HG03442 (cell line): ENCODE measurements around the gene SLMAP.

ENCODE experiments used
- ATAC-seq: cut with Tn5 transposase; IDR thresholded peaks from one replicate; pipeline ENCODE4 v1.9.1; 2021; ENCODE audit warnings: mild to moderate bottlenecking, moderate library complexity; ENCODE audit not compliant: unreplicated experiment

SLMAP gene

DNA sequence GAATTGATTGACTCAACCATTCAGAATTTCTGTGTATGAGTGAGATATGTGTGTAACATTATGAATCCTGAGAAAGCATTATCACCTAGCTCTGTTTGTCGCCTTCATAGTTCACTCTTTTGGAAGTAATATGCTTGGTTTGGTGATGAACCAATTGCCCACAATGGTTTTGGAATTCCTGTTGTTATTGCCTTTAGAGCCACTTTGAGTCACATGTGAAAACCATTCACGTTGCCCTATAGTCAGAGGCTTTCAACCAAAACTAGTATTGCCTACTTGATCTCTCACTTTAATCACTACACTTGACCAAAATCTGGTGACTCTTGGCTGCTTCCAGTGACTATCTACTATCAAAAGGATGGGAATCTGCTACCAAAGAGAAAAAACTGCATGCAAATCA lies 173.9 kb downstream of the SLMAP start:
- no peak for ATAC-seq

DNA sequence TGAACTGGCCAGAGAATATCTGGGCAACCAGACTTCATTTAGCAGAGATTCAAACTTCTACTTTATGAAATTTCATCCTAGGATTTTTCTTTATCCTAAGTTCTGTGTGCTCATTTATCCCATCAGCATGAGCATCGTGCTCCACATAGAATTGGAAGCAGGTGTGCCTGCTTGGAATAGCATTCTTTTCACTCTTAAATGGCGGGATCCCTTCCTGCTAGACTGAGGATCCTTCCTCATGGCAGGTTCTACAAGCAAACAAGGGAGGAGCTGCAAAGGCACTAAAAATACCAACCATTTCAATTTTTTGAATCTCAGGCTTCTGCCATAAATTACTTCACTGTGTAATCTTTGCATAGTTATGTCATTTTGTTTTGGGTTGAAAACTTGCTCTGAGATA lies 177.5 kb downstream of the SLMAP start:
- ATAC-seq, result no peak

DNA sequence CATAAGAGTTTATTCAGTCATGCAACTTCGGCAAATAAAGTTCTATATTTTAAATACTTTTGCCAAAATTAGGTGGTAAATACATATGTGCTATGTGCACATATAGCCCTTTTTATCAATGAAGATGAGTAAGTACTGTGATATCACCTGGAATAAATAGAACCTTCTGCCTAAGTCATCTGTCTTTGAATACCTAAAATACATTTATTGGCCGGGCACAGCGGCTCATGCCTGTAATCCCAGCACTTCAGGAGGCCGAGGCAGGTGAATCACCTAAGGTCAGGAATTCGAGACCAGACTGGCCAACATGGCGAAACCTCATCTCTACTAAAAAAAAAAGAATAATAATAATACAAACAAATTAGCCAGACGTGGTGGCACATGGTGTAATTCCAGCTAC lies 178.3 kb downstream of the SLMAP start:
- ATAC-seq, result no peak

DNA sequence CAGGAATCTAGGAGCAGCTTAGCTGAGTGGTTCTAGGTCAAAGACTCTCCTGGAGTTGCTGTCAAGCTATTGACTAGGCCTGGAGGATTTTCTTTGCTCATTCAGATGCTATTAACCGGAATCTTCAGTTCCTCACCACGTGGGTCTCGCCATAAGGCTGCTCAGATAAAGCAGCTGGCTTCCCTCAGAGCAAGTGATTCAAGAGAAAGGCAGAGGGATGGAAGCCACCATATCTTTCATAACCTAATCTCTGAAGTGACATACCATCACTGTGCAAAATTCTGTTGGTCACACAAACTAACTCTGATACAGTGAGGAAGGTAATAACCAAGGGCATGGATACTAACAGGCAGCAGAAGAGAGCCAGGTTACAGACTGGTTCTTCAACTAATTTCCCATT lies 179.4 kb downstream of the SLMAP start:
- no peak for ATAC-seq

DNA sequence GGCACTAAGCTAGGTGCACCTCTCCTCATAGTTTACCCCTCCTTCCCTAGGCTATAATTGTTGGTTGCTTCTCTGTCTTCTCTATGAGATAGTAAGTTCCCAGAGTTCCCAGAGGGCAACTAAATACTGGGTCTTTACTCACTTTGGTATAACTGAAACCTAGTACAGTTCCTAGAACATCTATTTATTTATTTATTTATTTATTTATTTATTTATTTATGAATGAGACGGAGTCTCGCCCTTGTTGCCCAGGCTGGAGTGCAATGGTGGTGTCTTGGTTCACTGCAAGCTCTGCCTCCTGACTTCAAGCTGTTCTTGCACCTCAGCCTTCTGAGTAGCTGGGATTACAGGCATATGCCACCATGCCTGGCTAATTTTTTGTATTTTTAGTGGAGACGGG lies 181.0 kb downstream of the SLMAP start:
- no peak for ATAC-seq

DNA sequence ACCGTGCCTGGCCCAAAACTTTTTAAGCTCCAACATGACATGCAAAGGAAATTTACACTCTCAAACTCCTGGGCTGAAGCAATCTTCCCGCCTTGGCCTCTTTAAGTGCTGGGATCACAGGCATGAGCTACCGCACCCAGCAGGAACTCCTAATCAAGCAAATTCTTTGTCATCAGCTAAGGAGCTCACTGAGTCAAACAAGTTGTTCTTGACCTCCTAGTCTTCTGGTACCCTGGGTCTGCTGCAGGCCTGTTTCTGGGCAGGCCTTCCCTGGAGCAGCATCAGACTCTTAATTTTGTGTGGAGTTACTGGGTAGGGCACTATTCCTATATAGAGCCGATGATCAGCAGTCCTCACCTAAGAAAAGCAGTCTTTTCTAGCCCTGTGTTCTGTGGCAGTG lies 183.7 kb downstream of the SLMAP start:
- ATAC-seq, result no peak

DNA sequence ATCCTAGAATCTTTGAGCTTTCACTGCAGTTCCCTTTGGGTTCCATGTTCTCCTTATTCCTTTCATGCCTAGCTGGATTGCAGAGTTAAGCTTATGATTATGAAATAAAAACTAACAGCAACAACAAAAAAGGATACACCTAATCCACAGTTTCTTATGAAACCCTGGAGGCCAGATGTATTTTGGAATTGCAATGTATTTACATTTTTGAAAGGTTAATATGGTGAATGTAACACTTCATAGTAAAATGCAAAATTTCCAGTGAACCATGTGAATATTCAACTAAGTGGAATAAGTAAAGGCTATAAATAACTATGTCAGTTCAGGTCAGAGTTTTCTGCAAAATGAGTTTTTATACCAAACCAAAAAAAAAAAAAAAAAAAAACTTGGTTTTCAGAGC lies 186.3 kb downstream of the SLMAP start:
- ATAC-seq, result no peak

DNA sequence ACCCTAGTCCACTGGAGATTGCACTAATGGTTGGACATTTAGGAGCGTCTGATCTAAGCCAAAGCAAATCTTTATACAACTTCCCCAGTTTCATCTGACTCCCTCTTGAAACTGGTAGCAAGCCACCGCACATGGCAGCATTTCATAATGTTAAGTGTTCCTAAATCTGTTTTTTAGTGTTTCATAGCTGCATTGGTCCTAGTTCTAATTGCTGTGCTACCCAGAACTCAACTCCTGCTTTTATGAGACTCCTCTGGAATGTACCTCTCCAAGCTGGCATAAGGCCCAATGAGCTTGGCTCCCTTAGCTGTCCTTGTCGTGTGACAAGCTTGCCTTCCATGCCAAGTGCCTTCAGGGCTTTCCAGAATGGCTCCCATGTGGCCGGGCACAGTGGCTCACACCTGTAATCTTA lies 186.8 kb downstream of the SLMAP start:
- no peak for ATAC-seq

DNA sequence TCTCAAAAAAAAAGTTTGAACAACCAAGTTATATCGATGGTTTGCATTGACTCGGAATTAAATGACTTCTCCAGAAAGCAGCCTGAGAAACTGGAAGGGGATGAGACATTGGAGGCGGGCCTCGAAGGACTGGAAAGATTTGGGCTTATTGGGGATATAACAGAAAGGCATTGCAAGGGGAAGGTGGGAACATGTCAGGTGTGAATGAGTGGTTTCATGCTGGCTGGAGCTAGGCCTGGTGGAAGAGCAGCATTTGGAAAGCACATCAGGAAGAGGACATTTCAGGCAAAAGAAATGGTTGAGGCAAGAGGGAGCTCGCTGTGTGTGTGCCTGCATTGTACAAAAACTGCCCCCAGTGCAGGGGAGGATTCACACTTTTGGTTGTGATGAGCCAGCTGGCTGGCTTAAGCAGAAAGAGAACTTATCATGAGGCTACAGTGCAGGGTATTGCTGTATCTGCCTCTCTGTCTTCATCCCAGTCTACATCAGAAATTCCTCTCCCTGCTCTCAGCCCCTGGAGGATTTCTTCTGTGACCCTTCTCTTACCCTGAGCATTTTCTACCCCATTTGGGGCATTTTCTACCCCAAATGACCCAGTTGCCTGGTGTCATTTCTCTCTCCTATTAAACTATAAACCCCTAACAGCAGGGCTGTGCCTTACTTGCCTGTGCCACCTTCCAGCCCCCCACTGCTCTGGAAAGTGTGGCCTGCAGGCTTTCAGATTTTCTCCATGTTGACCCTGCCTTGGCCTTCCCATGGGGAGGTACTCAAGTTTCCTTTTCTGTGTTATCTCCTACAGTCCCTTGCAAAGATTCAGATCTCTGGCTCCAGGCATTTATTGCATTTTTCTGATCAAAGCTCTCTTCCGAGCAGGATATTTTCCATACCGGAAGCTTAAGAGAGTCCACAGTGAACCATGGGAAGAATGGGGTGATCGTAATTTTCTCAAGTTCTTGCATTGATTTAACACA lies 187.7 kb downstream of the SLMAP start:
- ATAC-seq, result no peak

DNA sequence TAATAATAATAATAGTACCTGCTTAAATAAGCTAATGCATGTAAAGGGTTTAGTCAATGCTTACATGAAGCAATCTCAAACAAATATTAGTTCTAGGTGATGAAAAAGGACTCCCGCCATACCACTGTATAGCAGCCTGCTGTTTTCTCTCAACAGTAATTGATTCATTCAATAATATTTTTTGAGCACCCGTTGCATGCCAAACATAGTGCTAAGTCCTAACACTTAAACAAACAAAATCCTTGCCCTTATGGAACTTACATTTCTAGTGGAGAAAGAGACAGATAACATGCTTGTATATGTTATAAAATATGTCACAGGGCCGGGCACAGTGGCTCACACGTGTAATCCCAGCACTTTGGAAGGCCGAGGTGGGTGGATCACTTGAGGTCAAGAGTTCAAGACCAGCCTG lies 190.9 kb downstream of the SLMAP start:
- no peak for ATAC-seq

DNA sequence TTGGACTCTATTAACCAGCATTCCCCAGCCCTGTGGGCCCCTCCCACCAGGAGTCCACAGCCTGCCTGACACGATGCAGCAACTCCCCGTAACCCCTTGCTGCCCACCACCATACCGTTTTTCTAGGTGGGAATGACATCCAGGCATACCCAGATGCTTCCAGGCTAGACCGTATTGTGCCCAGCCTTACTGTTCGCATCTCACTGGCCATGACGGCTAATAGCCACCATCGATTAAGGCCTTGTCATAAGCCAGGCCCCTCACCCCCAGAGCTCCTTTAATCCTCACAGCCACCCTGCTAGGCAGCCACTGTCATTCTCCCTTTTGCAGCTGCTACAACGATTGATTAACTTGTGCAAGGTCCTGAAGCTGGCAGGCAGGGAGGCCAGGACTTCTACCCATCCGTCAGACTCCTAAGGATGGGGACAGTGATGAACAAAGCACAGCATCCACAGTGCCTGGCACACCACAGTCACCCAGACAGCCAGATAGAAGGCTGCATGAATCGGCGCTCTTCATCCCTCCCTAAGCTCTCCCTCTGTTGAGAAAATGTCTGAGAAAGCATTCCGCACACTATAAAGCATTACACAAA lies 192.1 kb downstream of the SLMAP start:
- no peak for ATAC-seq

DNA sequence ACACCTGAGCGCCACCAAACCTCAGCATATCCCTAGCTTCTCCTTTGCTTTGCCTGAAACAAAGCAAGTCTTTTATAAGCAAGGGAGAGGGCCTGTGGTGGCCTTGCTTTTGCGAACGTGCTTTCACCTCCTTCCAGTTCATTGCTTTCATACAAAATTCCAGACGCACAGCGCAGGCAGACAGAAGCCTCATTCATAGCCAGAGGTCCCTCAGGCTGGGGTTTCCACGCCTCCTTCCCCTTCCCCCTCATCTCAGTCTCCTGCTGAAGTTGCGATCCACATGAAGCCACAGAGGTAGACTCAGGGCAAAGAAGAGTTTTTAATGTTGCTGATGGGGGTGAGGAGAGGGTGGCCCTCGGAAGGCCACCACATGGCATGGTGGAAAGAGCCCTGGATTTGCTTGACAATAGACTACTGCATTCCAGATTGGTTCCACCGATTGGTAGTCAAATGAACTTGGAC lies 192.7 kb downstream of the SLMAP start:
- ATAC-seq, result no peak

DNA sequence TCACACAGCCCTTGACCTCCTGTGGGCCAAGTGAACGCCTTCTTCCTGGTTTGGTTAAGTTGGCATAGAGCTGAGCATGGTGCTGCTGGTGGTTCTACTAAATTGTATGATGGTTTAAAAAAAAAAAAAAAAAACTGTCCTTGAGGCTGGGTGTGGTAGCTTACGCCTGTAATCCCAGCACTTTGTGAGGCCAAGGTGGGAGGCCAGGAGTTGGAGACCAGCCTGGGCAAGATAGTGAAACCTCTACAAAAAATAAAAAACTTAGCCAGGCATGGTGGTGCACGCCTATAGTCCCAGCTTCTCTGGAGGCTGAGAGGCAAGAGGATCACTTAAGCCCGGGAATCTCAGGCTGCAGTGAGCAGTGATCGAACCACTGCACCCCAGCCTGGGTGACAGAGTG lies 193.2 kb downstream of the SLMAP start:
- ATAC-seq, result no peak

DNA sequence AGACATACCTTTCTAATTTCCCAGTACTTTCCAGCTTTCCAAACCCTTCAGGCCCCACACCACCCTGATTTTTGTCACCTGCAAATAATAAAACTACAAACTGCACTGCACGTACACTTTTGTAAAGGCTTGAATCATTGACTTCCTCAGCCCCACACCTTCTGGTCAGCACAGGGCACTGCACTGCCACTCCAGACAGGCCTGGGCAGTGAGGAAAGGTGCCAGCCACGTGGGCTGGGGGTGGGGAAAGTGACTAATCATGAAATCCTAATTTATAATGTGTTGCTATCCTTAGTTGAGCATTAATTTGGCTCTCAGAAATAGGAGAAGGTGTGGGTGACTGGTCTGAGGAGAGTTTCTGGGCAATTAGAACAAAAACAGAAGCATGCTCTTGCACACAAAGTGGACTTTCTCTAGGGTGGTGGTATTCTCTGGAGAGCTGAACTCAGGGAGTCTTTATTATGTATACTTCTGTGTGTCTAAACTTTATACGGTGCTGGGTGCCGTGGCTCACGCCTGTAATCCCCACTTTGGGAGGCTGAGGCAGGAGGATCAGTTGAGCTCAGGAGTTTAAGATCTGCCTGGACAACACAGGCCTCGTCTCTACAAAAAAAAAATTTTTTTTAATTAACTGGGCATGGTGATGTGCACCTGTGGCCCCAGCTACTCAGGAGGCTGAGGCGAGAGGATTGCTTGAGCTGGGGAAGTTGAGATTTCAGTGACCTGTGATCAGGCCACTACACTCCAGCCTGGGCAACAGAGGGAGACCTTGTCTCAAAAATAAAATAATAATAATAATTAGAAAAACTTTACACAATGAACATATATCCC lies 193.9 kb downstream of the SLMAP start:
- no peak for ATAC-seq

DNA sequence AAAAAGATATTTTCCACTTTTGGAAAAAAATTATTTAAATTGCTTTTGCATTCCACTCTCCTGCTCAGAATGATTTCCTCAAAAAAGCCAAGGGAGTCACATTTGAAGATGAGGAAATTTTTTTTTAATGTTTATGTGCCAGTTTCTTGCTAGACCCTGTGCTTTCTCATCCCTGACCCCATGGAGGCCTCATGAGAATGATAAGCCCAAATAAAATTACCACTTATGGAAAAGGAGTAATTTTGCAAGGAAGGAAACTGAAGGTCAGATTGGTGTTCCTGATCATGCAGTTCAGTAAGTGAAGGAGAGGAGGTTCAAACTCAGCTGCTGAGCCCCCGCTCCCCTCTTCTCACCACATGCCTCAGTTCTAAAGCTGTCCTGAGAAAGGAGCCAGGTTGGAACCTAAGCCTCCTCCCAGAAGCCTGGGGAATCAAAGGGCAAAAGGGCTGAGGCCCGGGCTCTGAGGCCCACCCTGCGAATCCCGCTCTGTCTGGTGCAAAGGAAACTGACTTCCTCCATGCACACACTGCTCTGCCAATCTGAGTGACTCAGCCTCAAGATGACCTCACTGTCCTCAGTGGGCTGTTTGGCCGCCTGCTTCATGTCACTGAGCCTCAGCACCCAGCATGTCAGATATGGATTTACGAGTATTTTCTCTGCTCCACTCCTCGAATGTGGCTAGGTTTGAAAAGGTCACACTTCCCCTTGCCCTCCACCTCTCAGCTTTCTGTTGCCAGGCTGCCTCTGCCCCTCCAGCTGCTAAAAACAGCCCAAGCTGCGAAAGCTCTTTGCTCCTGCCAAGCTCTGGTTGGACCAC lies 195.2 kb downstream of the SLMAP start:
- ATAC-seq, result no peak

DNA sequence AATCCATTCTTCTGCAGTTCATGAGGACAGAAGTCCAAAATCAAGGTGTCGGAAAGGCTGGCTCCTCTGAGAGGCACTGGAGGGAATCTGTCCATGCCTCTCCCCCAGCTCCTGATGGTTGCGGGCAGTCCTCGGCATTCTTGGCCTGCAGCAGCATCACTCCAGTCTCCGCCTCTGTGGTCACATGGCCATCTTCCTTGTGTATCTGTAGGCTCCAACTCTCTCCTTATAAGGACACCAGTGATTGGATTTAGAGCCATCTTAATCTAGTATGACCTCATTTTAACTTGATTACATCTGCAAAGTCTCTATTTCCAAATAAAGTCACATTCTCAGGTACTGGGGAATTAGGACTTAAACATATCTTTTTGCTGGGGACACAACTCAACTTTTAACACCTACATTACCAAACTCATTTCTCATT lies 196.1 kb downstream of the SLMAP start:
- ATAC-seq, result no peak

DNA sequence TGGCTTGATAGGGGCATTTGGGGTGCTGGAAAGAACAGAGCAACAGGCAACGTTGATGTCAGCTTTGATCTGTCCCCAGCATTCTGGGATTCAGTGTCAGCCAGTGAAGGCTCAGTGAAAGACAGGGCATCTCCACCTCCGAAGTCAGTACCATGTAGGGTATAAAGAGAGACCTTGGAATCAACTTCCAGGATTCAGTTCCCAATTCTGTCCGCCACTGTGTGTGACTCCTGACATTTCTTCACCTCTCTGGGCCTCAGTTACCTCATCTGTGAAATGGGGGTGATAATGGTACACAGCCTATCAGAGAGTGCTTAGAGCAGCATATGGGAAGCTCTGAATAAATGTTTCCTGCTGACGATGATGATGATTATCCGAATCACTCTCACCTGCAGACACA lies 196.5 kb downstream of the SLMAP start:
- ATAC-seq, result no peak

DNA sequence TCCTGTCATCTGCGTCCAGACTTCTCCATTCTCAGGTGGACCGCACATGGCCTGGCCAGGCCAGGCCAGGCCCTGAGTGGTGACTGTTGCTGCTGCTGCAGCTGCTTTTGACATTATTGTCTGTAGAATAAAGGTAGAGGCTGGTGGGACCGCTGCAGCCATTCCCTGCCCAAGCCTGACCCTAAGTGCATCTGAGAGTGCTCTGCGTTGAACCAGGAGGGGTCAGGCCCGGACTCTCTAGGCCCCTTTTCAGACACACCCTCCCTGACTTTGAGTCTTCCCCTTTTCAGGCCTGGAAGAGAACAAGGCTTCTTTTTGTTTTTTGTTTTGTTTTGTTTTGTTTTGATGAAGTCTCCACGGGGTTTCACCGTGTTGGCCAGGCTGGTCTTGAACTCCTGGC lies 197.5 kb downstream of the SLMAP start:
- no peak for ATAC-seq

DNA sequence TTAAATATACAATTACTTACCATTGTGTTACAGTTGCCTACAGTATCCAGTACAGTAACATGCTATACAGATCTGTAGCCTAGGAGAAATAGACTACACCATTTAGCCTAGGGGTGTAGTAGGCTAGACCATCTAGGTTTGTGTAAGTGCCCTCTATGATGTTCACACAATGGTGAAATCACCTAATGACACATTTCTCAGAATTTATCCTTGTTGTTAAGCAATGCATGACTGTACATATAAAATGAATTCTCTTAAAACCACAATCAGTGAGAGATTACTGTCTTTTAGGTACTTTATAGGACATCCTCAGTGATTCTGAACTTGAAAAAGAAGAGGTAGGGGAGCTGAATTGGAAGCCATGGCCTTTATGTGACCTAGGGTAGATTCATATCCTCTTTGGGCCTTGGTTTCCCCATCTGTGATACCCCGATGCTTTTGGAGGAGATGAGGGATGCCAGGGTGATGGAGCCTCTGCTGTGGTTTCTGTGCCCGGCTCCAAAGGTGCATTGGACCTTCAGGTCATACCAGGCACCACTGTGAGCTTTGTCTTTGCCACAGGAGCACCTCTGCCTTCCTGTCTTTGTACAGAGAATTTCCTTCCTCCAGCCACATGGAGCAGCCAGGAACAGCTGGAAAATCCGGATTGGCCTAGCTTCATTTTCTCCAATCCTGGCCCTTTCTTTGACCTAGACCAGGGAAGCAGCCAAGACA lies 200.2 kb downstream of the SLMAP start:
- no peak for ATAC-seq

DNA sequence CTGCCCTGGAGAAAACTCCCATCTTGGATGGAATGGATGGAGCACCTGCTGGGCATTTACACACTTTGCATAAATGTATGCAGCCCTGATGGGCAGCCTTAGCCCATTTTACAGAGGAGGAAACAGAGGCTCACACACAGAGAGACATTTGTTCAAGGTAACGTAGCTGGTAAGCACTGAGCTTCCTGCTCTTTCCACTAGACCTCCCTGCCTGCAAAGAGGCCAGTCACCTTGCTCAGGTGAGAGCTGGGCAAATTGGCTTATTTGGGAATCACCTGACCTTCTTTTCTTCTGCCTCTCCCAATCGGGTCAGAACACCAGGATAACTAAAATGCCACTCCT lies 200.7 kb downstream of the SLMAP start:
- ATAC-seq, result no peak
